Kidney epithelial cell (primary cell): ENCODE results near the gene FAM83D. TPM values are rescaled to one million over a fixed set of nuclear protein-coding genes. Genes with fewer than 3 reads are reported as not detected.

Experiments
- DNase-seq: peaks from one replicate; pipeline ENCODE4 v3.0.0-alpha.2; 2010; ENCODE audit warnings: low read depth
- H3K27me3 ChIP-seq: 2 replicates; pipeline ENCODE4 v1.6.0; 2011; ENCODE audit warnings: low read length; ENCODE audit not compliant: control insufficient read depth, insufficient read depth
- H3K36me3 ChIP-seq: 2 replicates; pipeline ENCODE4 v1.5.1; 2011; ENCODE audit warnings: low read length; ENCODE audit not compliant: control insufficient read depth, insufficient read depth
- H3K4me3 ChIP-seq: 2 replicates; pipeline ENCODE4 v1.5.1; 2011; ENCODE audit warnings: low read depth, mild to moderate bottlenecking, control low read depth, low read length
- CTCF ChIP-seq: IDR thresholded peaks from 2 replicates; pipeline ENCODE4 v1.5.1; 2011; ENCODE audit warnings: mild to moderate bottlenecking, moderate library complexity, low read length, control low read depth, inconsistent platforms; ENCODE audit not compliant: insufficient read depth, poor library complexity, severe bottlenecking
- total RNA-seq: library from RNA; depleted of rRNA; stranded (reverse); fragments of >200 nt; gene quantifications from 2 replicates; pipeline ENCODE4 v1.2.3, GENCODE V29; 2015

Gene FAM83D
- total RNA-seq, 1 donor from 2014 or later: 4.1 TPM

GRCh38 chr20:38926934-38927616 is 858 bp downstream of the FAM83D start:
- Histone ChIP-seq H3K27me3 (no peaks in the 10 kb centered on the region), H3K4me3 (peak overlapping the region; percentile 85), H3K36me3 (no peaks in the 10 kb centered on the region)
- no peak for TF ChIP-seq CTCF
- DNase-seq: no peak

GRCh38 chr20:38927902-38928578 is 1.8 kb downstream of the FAM83D start:
- no peak for DNase-seq
- no peak for TF ChIP-seq CTCF
- Histone ChIP-seq H3K36me3 (no peaks in the 10 kb centered on the region), H3K4me3 (peak overlapping the region; percentile 85), H3K27me3 (no peaks in the 10 kb centered on the region)

- Histone ChIP-seq H3K36me3 (no peaks in the 10 kb centered on the region), H3K27me3 (no peaks in the 10 kb centered on the region), H3K4me3 (no peak overlapping the region)
- no peak for TF ChIP-seq CTCF
- DNase-seq: no peak
These were observed 4.0 kb downstream of the FAM83D start for GRCh38 chr20:38930242-38930569.

GRCh38 chr20:38931984-38932383 is 5.8 kb downstream of the FAM83D start:
- H3K36me3 ChIP-seq: no peaks in the 10 kb centered on the region
- no peak for DNase-seq
- no peak overlapping the region for H3K4me3 ChIP-seq
- TF ChIP-seq CTCF: no peak
- no peaks in the 10 kb centered on the region for H3K27me3 ChIP-seq

- no peak for DNase-seq
- H3K27me3 ChIP-seq: no peaks in the 10 kb centered on the region
- H3K4me3 ChIP-seq: no peak overlapping the region
- no peaks in the 10 kb centered on the region for H3K36me3 ChIP-seq
- no peak for TF ChIP-seq CTCF
These were observed 6.4 kb downstream of the FAM83D start for GRCh38 chr20:38932457-38933120.
